Stimulated activated CD4-positive, alpha-beta T cell treated with anti-CD3 and anti-CD28 coated beads, Interleukin-1b, Interleukin-23, amount 100 ng/mL, for 24 hours (primary cell): ENCODE results near the gene ALDH4A1.
"Not testable (repeated sequence)": the region's sequence is repeated elsewhere in the genome, so short reads cannot be mapped to it uniquely, and the experiment has no call there.

Experiments used
- DNase-seq, 4 experiments: peaks; one replicate each; pipeline ENCODE4 v3.0.0-alpha.2; 2020; ENCODE audit warnings: low read depth in 4 of 4, low spot score in 1 of 4

ALDH4A1 gene

DNA sequence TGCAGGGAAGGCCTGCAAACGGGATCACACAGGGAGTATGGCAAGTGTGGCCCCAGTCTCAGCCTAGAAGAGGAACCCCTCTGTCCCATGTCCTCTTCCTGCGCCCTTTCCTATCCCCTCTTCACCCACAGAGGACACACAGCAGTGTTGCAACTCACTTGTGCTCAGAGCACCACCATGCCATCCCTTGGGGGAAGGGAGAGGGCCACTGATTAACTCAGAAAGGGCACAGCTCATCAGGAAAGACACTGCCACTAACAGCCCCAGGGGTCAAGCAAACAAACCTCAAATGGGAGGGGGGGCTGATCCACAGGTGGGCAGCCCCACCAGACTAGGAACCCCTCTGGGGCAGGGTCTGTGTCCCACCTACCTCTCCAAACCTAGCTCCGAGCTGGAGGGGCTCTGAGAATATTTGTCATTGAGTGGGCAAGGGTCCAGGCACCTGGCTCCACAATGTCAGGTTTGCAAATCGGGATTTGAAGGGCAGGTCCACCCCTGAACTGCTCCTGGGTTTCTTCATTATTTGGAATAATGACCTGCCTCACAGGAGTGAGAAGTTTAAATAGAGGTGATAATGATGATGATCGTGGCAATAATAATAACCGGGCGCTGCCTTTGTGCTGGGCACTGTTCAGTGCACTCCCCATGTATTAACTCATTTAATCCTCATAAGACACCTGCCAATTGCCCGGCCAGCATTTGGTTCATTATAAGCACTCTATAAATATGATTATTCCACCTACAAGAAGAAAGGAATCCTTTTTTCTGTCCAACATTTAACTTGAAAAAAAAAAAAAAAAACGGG, 1.0 kb downstream of the ALDH4A1 start:
- no peak for DNase-seq

DNA sequence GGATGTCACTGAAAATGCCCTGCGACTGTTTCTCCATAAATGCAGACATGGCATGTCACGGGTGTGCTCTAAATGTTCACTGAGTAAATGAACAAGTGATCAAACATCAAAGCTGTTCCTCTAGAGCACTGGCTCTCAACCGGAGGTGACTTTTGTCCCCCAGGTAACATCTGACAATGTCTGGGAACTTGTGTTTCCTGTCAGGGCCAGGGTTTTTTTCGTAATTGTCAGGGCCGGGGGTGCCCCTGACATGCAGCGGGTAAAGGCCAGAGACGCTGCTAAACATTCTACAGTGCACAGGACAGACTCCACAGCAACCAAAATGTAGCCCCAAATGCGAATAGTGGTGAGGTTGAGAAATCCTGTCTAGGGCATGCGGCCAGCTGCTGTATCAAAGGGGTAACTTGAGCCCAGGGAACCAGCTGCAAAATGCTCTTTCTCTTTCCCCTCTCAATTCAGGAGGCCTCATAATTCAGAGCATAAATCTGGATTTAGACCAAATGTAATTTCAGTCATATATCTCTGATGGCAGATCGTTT, 2.0 kb downstream of the ALDH4A1 start:
- DNase-seq, result no peak

DNA sequence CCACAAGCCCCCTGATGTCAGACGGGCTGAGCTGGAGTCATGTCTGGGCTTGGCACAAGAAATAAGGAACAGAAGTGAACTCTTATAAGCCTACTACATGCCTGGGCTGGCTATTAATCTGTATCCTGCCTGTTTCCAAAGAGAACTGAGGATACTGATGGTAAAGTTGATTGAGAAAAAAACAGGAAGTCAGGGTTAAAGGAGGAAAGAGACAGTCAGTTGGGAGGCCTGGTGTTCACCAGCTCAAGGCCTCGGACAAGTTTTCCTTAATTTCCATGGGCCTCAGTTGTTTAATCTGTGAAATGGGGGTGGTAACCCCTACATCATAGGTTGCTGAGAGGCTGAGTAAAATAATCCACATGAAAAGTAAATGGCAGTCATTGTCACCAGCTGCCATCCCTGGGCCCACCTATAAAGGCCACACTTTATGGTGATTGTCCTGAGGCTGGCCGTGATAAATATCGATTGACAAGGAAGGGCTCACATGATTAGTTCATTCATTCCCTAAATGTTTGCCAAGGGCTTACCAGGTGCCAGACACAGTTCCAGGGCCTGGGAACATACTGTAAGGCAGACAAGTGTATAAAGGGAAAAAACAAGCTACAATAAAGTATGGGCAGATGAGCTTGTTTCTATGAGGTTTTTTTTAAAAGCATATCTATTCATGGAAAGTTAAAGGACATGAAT, 2.8 kb downstream of the ALDH4A1 start:
- DNase-seq, result no peak

DNA sequence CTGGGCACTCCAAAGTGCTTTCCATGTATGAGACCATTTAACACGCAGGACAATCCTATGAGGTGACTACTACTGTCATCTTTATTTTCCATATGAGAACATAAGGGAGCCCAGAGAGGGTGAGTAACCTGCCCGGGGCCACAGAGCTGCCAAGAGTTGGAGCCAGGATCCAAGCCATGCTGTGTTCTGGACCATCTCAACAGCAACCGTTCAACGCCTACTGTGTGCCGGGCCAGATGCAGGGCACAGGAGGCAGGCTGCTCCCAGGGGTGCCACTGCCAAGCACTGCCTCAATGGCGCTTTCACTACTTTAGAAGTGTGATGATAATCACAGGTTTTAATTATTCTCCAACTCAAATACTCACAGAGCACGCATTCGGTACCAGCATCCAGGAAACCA, 3.8 kb downstream of the ALDH4A1 start:
- no peak for DNase-seq

DNA sequence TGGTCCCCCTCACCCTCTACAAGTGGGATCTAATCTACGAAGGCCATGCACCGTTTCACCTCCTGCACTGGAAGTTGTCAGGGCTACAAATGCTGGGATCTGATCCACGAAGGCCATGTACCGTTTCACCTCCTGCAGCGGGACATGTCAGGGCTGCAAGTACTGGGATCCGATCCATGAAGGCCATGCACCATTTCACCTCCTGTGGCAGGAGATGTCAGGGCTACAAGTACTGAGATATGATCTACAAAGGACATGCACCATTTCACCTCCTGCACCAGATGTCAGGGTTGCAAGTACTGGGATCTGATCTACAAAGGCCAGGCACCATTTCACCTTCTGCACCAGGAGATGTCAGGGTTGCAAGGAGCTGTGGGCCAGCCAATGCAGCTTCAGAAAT, 7.0 kb downstream of the ALDH4A1 start:
- DNase-seq, result no peak

DNA sequence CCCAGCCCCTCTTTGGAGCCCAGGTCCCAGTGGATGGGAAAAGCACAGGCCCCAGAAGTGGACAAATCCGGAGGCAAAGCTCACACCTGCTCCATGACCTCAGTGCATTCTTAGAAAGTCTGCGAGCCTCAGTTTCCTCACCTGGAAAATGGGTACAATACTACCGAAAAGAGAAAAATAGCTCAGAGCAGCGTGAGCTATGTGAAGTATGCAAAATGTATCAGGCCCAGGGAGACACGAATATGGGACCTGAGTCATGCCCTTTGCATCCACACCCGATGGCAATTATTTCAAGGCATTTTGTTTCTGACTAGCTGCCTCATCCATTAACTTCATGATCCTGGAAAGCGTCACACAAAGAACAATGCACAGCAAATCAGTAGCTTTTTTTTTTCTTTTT, 9.2 kb downstream of the ALDH4A1 start:
- no peak for DNase-seq

DNA sequence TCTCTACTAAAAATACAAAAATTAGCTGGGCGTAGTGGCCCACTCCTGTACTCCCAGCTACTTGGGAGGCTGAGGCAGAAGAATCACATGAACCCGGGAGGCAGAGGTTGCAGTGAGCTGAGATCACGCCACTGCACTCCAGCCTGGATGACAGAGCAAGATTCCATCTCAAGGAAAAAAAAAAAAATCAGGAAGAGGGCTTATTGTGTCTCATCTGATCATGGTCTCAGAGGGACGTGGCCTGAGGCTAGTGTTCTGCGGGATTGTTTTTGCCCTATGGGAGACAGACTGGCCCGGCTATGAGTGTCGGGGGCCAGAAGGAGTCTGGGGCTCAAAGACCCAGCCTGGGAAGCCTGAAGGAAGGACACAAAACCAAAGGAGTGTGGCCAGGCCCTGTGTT, 10.5 kb downstream of the ALDH4A1 start:
- DNase-seq, result not testable (repeated sequence)

DNA sequence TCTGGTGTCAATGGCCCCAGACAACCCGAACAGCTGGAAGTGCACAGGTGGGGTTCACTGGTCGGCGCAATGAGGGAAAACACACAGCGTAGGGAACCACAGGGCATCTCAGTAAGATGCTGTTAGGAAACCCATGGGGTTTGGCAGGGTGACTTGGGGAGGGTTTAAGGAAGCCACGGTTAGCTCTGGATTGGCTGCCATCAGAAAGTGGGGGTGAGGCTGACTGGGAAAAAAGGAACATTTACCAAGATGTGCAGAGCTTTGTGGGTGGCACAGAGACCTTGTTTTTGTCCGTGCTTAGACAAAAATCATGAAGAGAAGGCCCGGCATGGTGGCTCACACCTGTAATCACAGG, 11.0 kb downstream of the ALDH4A1 start:
- no peak for DNase-seq

DNA sequence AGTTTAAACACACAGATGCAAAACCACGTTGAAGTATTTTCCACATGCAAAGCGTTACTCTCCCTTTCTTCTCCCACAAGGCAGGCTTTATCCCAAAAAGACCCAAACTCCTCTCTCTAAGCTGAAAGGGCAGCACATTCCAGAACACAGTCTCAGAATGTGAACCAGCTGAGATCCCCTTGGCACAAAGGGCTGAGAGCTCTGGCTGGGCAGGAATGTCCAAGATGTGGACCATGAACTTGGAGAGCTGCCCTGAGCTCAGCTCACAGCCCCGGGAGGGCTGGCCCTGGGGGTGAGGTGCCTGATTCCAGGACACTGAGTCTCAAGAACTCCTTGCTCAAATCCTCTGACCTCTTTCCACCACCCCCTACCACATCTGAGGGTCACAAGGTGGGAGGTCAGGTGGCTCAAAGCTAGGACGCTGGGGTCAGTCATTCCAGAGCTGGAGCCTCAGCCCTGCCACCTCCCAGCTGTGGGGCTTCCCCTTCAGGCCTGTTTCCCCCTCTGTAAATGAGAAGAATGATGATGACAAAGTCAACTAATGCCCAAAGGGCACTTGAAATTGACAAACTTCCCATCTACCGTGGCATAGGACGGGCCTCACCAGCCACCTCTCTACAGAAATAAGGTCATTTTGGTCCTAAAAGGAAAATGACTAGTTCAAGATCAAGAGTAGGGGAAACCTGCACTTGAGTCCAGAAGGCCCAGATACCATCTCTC, 11.5 kb downstream of the ALDH4A1 start:
- DNase-seq, result no peak

DNA sequence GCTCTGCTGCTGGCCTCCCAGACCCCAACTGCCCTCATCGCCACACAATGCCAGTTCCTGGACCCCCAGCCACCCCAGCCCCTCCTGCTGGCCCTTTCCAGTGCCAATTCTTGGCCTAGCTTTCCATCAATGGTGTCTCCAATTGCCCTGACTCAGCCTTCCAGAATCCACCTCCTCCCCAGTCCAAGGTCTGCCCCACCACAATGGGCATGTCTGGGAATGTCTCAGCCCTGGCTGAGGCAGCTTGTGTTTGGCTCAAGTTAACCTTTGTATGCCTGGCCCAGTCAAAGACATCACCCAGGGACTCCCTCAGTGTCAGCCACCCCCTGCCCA, 16.4 kb downstream of the ALDH4A1 start:
- no peak for DNase-seq

DNA sequence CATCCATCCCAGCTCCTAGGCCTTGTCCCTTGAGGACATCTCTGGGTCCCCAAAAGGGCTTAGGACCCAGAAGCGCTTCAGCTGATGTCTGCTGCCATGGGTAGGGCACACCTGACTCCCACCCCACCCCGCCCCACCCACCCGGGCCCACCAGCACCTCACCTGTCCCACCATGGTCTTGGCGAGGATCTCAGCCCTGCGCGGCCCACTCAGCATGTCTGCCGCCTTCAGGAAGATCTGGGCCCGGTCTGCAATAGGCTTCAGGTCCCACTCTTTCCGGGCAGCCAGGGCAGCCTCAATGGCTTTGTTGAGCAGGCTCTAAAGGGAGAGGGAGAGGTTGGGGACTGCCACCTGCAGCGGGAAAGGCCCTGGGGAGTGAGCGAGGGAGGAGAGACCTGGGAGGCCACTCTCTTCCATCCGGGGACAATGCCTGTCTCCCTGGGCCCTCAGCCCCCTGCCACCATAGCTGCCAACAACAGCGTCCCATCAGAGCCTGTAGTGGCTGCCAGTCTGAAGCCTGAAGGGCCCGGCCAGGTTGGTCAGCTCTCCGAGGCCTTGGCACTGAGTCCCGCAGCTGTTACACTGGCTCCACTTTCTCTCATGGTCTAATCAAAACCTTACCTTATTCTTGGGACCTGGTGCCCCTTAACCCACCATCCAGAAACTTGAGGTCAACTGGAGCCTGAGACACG, 16.9 kb downstream of the ALDH4A1 start:
- no peak for DNase-seq

DNA sequence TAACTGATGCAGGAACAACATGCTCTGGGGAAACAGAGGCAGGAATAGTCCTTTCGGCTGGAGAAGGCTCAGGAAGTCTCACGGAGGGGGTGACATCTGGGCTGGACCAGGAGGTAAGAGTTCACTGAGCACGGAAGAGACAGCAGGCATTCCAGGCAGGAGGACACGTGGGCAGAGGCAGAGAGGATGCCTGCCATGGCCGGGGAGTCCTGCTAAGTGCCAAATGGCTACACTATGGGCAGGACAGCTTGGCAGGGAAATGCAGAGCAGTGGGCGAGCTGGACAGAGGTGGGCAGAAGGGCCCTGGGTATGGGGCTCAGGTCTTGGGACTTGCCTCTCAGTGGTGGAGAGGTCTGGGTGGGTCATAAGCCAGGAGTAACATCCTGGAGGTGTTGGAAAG, 17.6 kb downstream of the ALDH4A1 start:
- DNase-seq, result no peak

DNA sequence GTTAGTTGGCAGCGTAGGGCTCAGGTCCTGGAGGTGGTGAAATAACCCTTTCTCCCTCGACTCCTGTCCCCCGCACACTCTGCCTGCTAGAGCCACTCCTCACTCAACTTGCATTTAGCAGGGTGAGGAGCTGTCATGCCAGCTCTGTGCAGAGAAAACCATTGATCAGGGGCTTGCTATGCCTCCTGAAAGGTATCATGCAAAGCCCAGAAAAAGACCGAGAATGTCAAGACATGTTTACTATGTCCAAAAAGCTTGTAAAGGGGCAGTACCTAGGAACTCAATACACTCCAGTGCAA, 18.0 kb downstream of the ALDH4A1 start:
- DNase-seq, result no peak

DNA sequence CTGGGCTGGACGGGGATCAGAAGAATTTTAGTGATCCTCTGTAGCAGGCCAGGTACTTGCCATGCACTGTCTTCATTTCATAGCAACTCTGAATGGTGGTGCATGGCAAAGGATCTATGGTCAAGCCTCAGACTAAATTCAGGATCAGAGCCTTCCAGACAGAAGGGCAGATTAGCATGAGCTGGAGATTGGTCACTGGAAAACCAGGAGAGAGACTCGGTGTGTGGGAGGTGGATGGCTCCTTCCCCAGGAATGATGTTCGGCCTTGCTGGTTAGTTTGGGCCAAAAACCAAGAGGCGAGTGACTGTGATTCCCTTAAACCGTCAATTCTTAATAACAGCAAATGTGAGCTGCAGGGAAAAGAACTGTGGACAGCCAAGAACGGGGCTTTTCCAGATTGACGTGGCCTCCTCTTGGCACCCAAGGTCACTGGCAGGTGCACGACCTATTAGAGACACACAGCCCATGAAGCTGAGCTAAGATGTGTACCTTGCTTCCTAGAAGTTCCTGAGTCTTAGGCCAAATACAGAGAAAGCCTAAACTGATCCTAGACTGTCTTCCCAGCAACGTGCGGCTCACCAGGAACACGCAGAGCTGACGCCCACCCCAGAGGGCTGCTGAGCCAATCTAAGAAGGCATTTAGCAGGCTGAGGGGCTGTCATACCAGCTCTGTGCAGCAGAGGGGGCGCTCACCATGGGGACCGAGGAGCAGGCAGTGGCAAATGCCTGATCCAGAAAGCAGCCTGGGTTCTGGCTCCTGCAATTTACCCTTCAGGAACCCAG, 18.5 kb downstream of the ALDH4A1 start:
- DNase-seq, result peak; percentile 42 to 65 (median 58)

DNA sequence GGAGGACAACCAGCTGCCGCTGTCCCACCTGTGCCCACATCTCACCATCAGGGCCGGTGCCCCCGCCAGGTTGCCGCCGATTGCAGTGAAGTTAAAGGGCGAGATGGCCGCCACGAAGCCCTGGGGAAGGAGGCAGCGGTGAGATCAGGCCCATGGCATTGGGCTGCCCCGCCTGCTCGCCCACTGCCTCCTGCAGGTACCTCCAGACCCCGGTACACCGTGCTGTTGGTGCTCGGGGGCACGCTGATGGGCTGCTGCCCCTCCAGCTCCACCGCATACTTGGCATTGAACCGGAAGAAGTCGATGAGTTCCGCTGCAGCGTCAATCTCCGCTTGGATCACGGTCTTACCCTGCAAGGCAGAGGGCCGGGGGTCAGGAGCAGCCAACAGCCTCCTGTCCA, 19.3 kb downstream of the ALDH4A1 start:
- no peak for DNase-seq

DNA sequence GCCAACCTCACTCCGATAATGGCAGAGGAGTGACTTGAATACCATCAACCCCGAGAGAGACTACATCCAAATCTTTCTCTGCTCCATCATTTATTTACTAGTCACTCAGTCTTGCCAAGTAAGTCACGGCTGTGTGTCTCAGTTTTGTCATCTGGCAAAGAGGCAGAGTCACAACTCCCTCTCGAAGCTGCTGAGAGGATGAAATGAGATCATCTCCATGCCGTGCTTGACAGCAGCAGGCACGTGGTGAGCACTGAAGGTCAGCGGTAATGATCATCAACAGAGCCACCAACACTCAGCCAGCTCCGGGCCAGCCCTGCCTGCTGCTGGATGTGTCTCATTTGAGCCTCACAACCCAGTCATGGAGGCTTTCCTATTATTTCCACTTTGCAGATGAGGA, 19.9 kb downstream of the ALDH4A1 start:
- no peak for DNase-seq

DNA sequence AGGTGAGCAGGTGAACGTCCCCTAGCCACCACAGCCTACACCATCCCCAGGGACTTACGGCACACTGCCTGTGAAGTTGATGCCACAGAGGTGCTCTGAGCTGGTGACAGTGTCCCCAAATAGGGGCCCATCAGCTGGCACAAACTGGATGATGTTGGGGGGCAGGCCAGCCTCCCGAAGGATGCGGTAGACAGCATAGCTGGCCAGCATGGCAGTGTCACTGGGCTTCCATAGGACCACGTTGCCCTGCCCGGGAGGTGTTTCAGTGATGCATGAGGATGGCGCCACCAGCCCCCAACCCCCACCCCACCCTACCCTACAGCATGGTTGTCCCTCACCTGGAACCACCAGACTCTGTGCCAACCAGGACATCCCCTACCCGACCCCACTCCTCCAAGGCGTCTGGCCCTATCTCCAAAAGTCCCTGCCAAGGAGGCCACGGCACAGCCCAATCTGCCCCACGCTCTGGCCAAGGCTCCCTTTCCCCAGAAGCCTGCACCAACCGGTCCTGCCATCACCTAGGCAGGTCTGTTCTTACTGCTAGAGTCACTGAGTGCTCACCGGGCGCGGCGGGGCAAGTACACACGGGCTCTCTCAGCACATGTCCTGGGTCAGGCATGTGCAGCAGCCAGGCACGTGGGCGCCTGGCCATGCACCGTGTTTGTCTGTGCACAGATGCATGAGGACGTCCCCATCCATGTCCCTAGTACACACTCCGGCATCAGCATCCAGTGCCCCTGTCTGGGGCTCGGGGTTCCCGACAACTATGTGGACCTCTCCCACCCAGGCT, 20.5 kb downstream of the ALDH4A1 start:
- no peak for DNase-seq

DNA sequence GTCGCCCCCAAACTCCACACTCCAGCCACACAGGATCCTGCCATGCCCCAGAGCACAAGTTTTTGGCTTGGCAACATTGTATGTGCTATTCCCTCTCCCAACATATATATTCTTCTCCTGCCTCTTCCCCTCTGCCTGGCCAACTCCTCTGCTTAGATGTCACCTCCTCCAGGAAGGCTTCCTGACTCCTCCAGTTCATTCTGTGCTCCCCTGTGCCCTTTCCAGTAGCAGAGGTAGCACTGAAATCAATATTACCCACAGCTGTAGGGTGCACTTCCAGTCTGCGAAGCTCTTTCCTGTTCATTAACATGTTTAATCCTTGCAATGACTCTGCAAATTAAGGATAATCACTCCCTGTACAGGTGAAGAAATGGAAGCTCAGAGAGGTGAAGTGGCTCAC, 21.2 kb downstream of the ALDH4A1 start:
- no peak for DNase-seq

DNA sequence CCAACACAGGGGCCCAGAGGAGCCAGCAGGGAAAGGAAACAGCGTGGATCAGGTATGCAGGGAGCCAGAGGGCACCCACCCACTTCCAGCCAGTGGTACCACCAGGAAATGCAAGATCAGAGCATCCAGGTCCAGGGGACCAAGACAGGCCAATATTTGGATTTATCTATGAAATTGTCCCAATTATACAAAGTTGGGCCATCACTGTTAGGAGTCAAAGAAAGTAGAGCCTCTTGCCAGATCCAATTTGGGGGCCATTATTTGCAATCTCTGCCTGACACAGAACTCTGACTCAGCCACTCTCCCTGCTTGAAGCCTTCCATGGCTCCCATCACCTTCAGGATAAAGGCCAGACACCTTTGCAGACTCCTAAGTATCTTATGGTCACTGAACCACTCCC, 21.8 kb downstream of the ALDH4A1 start:
- DNase-seq, result no peak

DNA sequence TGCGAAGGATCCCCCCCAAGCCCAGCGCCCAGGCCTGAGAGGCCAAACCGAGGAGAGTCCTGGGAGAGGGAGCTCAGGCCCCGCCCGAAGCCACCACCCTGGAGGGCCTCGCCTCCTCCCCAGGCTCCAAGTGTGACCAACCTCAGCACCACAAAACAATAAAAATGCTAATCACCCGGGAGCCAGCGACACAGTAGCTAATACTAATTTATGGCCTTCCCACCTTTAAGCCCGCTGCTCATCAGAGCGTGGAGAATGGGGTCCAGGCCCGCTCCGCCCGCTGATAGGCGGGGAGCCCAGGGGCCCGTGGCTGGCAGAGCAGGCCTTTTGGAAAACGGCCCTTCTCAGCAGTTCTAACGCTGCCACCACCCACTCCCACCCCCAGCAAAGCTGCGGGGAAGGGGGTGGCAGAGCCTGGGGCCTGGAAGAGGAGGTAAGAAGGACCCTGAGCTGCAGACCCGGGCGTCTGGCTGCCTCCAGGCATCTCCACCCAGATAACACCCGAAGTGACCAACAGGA, 22.5 kb downstream of the ALDH4A1 start:
- DNase-seq, result no peak
